ENCODE data around the gene DSE.

- TF ChIP-seq, protein P1, sequence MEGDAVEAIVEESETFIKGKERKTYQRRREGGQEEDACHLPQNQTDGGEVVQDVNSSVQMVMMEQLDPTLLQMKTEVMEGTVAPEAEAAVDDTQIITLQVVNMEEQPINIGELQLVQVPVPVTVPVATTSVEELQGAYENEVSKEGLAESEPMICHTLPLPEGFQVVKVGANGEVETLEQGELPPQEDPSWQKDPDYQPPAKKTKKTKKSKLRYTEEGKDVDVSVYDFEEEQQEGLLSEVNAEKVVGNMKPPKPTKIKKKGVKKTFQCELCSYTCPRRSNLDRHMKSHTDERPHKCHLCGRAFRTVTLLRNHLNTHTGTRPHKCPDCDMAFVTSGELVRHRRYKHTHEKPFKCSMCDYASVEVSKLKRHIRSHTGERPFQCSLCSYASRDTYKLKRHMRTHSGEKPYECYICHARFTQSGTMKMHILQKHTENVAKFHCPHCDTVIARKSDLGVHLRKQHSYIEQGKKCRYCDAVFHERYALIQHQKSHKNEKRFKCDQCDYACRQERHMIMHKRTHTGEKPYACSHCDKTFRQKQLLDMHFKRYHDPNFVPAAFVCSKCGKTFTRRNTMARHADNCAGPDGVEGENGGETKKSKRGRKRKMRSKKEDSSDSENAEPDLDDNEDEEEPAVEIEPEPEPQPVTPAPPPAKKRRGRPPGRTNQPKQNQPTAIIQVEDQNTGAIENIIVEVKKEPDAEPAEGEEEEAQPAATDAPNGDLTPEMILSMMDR (IDR thresholded peaks at IDR 0.05; ENCODE audit: borderline replicate concordance, extremely low read depth, low read length, poor library complexity, severe bottlenecking) = no peak
- no peak for TF ChIP-seq EZH2 (IDR thresholded peaks at IDR 0.05; ENCODE audit: borderline replicate concordance, low read depth, low read length, severe bottlenecking)
These were observed 86.2 kb downstream of the DSE start for GRCh38 chr6:116456927-116457326.
